IPS DF 6.9 (cell line): Measurements from ENCODE around the gene MAP2K7.
A peak's percentile ranks its signal among the peaks of the same experiment; 100 is the strongest.

Experiments
- DNase-seq: peaks from one replicate; pipeline ENCODE4 v3.0.0-alpha.2; 2013; ENCODE audit warnings: low read depth, low spot score
- H3K27ac ChIP-seq: one replicate; pipeline ENCODE4 v1.5.1; 2013; ENCODE audit warnings: low read length, control low read depth
- H3K27me3 ChIP-seq: 2 replicates; pipeline ENCODE4 v1.6.1; 2013; ENCODE audit warnings: mild to moderate bottlenecking, low read length; ENCODE audit not compliant: control insufficient read depth, insufficient read depth
- H3K36me3 ChIP-seq: 2 replicates; pipeline ENCODE4 v1.6.1; 2013; ENCODE audit warnings: low read length; ENCODE audit not compliant: control insufficient read depth, insufficient read depth
- H3K4me1 ChIP-seq: 2 replicates; pipeline ENCODE4 v1.6.1; 2013; ENCODE audit warnings: low read length; ENCODE audit not compliant: control insufficient read depth, insufficient read depth
- H3K4me3 ChIP-seq: 2 replicates; pipeline ENCODE4 v1.5.1; 2013; ENCODE audit warnings: mild to moderate bottlenecking, low read length
- H3K9me3 ChIP-seq: 2 replicates; pipeline ENCODE4 v1.6.1; 2013; ENCODE audit warnings: low read length, inconsistent platforms; ENCODE audit not compliant: control insufficient read depth, insufficient read depth
- WGBS: extraction: QIAGEN DNeasy Blood & Tissue Kit; methylation state at CpG from one replicate; pipeline ENCODE4 v1.1.7; 2013; ENCODE audit warnings: mixed read lengths, missing lambda C conversion rate; ENCODE audit not compliant: insufficient read length, insufficient coverage; 5-methylcytosine and 5-hydroxymethylcytosine counted together

The MAP2K7 gene

DNA sequence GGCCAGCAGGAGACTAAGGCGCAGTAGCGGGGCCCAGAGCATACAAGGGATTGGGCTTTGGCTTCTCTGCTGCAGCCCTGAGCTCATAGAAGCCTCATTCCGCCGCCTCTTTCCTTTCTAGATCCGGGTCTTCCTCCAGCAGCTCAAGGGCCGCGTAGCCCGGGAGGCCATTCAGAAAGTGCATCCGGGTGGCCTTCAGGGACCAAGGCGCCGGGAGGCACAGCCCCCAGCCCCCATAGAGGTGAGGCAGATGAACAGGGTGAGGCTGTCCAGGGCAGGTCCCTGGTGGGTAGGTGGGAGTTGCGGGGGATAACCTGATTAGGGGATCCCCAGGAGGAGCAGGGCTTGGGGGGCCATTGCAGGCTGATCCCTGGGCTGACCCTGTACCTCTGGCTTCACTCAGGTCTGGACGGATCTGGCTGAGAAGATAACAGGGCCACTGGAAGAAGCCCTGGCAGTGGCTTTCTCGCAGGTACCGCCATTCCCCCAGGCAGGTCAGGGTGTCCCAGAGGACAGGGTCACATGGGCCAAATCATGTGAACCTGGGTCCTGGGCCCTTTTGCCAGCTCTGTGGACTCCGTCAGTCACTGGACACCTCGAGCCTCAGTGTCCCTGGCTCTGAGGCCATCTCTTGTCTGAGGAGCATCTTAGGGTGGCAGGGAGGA, 17.8 kb downstream of the MAP2K7 start:
- no CpG with 5 or more reads among the region's 17 CpGs for WGBS
- Histone ChIP-seq H3K27ac (no peak overlapping the region), H3K4me3 (peak overlapping the region; percentile 37; the same call in 1 of the 2 replicates), H3K9me3 (no peaks in the 10 kb centered on the region), H3K36me3 (0 out of 2 replicates have a peak, but pooled peaks cover 3% of the 10 kb centered on the region), H3K4me1 (0 out of 2 replicates have a peak, but pooled peaks cover 3% of the 10 kb centered on the region), H3K27me3 (peaks cover 5% of the 10 kb centered on the region; the same call in 1 of the 2 replicates)
- no peak for DNase-seq

- no CpG with 5 or more reads among the region's 31 CpGs for WGBS
- Histone ChIP-seq H3K4me3 (no peak overlapping the region), H3K4me1 (0 out of 2 replicates have a peak, but pooled peaks cover 3% of the 10 kb centered on the region), H3K9me3 (no peaks in the 10 kb centered on the region), H3K27ac (no peak overlapping the region), H3K27me3 (peaks cover 1% of the 10 kb centered on the region; the same call in 1 of the 2 replicates), H3K36me3 (peaks cover 3% of the 10 kb centered on the region; the same call in 1 of the 2 replicates)
- no peak for DNase-seq
Measured at GRCh38 chr19:7921967-7922835, 18.5 kb downstream of the MAP2K7 start.

GRCh38 chr19:7922836-7923195, 19.1 kb downstream of the MAP2K7 start:
- H3K4me1 ChIP-seq = 0 out of 2 replicates have a peak, but pooled peaks cover 3% of the 10 kb centered on the region
- WGBS = no CpG with 5 or more reads among the region's 8 CpGs
- H3K27me3 ChIP-seq = no peaks in the 10 kb centered on the region; the same call in 1 of the 2 replicates
- no peaks in the 10 kb centered on the region for H3K9me3 ChIP-seq
- no peak overlapping the region for H3K4me3 ChIP-seq
- H3K27ac ChIP-seq = no peak overlapping the region
- DNase-seq = no peak
- peaks cover 6% of the 10 kb centered on the region; the same call in 1 of the 2 replicates for H3K36me3 ChIP-seq

- H3K27ac ChIP-seq = no peak overlapping the region
- no peaks in the 10 kb centered on the region for H3K9me3 ChIP-seq
- 0 out of 2 replicates have a peak, but pooled peaks cover 3% of the 10 kb centered on the region for H3K4me1 ChIP-seq
- no peak for DNase-seq
- no CpG with 5 or more reads among the region's 31 CpGs for WGBS
- H3K36me3 ChIP-seq = peaks cover 6% of the 10 kb centered on the region; the same call in 1 of the 2 replicates
- no peaks in the 10 kb centered on the region for H3K27me3 ChIP-seq
- H3K4me3 ChIP-seq = no peak overlapping the region
Measured at GRCh38 chr19:7923295-7924191, 19.9 kb downstream of the MAP2K7 start.

DNA sequence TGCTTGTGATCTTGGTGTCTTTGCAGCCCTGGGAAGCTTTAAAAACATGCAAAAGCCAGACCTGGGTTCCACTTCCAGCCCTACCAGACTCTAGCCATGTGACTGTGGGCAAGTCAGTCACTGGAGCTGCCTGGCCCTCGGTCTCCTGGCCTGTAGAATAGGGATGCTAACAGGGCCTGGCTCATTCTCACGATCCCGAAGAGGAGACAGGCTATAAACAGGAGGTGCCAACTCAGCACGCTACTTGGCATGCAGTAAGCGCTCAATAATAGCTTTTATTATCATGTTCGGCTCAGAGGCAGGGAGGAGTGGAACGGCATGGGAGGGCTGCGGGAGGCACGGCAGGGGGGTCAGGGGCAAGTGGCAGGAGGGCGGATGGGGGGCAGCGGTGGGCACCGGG, 20.6 kb downstream of the MAP2K7 start:
- no peak for DNase-seq
- H3K4me3 ChIP-seq = no peak overlapping the region
- H3K9me3 ChIP-seq = no peaks in the 10 kb centered on the region
- 0 out of 2 replicates have a peak, but pooled peaks cover 5% of the 10 kb centered on the region for H3K4me1 ChIP-seq
- no peak overlapping the region for H3K27ac ChIP-seq
- peaks cover 6% of the 10 kb centered on the region; the same call in 1 of the 2 replicates for H3K36me3 ChIP-seq
- no CpG with 5 or more reads among the region's 12 CpGs for WGBS
- H3K27me3 ChIP-seq = no peaks in the 10 kb centered on the region

- Histone ChIP-seq H3K4me3 (no peak overlapping the region; the same call in 1 of the 2 replicates), H3K27me3 (no peaks in the 10 kb centered on the region), H3K36me3 (peaks cover 6% of the 10 kb centered on the region; the same call in 1 of the 2 replicates), H3K4me1 (0 out of 2 replicates have a peak, but pooled peaks cover 5% of the 10 kb centered on the region), H3K9me3 (no peaks in the 10 kb centered on the region), H3K27ac (no peak overlapping the region)
- no CpG with 5 or more reads among the region's 34 CpGs for WGBS
- no peak for DNase-seq
Measured at GRCh38 chr19:7924651-7925170, 21.0 kb downstream of the MAP2K7 start.

DNA sequence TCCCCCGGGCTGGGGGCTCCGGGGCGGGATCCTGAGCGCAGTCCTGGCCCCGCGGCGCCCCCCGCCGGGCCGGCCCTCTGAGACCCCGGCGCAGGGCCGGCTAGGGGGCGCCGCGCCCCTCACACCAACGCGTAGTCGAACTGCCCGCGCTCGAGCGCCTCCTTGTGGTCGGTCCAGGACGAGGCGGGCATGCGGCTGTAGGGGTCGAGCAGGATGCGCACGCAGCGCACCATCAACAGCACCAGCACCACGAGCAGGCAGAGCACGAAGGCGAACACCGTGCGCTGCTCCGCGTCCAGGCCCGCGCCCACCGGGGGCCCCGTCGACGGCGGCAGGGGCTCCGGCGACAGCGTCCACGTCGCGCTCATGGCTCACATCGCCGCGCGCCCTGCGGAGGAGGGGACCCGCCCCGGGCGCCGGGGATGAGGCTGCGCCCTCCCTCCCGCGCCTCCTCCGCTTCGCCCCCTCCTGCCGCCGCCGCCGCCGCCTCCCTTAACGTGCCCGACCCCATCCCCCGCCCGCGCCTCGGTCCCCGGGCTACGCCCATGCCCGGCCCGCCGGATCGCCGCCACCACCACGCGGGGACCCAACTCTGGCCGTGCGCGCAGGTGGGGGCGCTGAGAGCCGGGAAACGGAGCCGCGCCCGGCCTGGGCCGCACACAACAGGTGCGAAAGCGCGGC, 21.6 kb downstream of the MAP2K7 start:
- no peaks in the 10 kb centered on the region for H3K9me3 ChIP-seq
- H3K36me3 ChIP-seq = peaks cover 6% of the 10 kb centered on the region; the same call in 1 of the 2 replicates
- no peak for DNase-seq
- peak overlapping the region; percentile 50 for H3K4me3 ChIP-seq
- no CpG with 5 or more reads among the region's 98 CpGs for WGBS
- H3K27ac ChIP-seq = no peak overlapping the region
- 0 out of 2 replicates have a peak, but pooled peaks cover 5% of the 10 kb centered on the region for H3K4me1 ChIP-seq
- no peaks in the 10 kb centered on the region for H3K27me3 ChIP-seq

DNA sequence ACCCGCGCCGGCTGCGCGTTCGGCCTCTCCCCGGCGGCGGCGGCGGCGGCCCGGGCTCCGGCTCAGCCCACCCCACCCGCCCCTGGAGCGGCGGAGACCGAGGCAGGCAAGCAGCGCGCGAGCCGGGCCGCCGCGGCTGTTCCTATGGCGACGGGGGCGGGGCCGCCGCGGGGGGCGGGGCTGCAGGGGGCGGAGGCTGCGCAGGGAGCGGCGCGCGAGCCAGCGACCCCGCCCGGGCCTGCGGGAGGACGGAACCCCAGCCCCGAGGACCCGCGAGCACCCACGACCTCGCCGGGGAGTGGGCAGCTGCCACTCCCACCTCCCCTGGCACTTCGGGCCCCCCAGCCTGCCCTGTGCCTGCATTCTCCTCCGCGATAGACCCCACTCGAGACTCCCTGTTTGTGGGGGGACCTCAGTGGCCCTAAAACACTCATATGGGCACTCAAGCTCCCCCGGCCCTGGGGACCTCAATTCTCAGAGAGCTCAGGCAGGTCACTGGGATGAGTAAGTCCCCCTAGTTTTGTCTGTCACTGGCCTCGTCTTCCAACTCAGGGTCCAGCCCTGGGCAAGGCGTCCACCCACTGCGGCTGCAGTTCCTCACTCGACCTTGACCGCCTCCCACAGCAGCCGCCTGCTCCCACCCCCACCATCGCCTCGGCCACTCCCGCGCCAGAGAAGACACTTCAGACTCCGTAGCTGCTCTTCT, 22.5 kb downstream of the MAP2K7 start, which contains the start of gene CTXN1:
Gene CTXN1 (minus strand): TSS at position 115 of the 706 bp plus-strand sequence. CDS start 597 bp downstream, outside the sequence.
- no peak for DNase-seq
- WGBS = no CpG with 5 or more reads among the region's 65 CpGs
- H3K27ac ChIP-seq = no peak within 1 kb of the TSS

More for the DNA sequence above, 22.5 kb downstream of the MAP2K7 start, which contains the start of gene CTXN1:
- Histone ChIP-seq H3K4me1 (0 out of 2 replicates have a peak, but pooled peaks cover 5% of the 10 kb centered on the region), H3K27me3 (no peaks in the 10 kb centered on the region), H3K36me3 (peaks cover 11% of the 10 kb centered on the region), H3K9me3 (no peaks in the 10 kb centered on the region), H3K4me3 (peak within 1 kb of the TSS; percentile 50)
